MCF 10A (cell line): Measurements from ENCODE around the gene KIF3A. TPM values are rescaled to one million over a fixed set of nuclear protein-coding genes. Genes with fewer than 3 reads are reported as not detected.

Experiments used
- BruUV-seq: library from RNA; stranded (reverse); fragments of 400-500 nt; replicated peaks from 2 replicates; lab custom pipeline; 2021; lab: Mats Ljungman, UMichigan
- CTCF ChIA-PET: fragments of 300-600 bp; sonication (Branson Sonifier 250); formaldehyde crosslinking; extraction: SDS; loops from one replicate; lab custom pipeline; 2021; ENCODE audit warnings: antibody characterized with exemption, inconsistent platforms; lab: Yijun Ruan, JAX
- POLR2A ChIA-PET: fragments of 300-600, 350-650 bp; sonication (Branson Sonifier 250); formaldehyde crosslinking; extraction: SDS; loops from one replicate; lab custom pipeline; 2020; ENCODE audit warnings: antibody characterized with exemption, inconsistent platforms; lab: Yijun Ruan, JAX
- DNase-seq: peaks from one replicate; pipeline ENCODE4 v3.0.0-alpha.2; 2018; ENCODE audit not compliant: unreplicated experiment
- H3K27ac Mint-ChIP-seq: one replicate; pipeline ENCODE4 v1.8.0; 2022; ENCODE audit warnings: mild to moderate bottlenecking, low read depth, mixed read lengths; ENCODE audit not compliant: unreplicated experiment
- H3K27me3 Mint-ChIP-seq: one replicate; pipeline ENCODE4 v1.8.0; 2022; ENCODE audit warnings: mixed read lengths; ENCODE audit not compliant: insufficient read depth, unreplicated experiment
- H3K36me3 Mint-ChIP-seq: one replicate; pipeline ENCODE4 v1.8.0; 2022; ENCODE audit warnings: mild to moderate bottlenecking, moderate library complexity, mixed read lengths; ENCODE audit not compliant: insufficient read depth, unreplicated experiment
- H3K4me1 Mint-ChIP-seq: one replicate; pipeline ENCODE4 v1.8.0; 2022; ENCODE audit warnings: mixed read lengths; ENCODE audit not compliant: insufficient read depth, unreplicated experiment
- H3K4me3 Mint-ChIP-seq: one replicate; pipeline ENCODE4 v1.8.0; 2022; ENCODE audit warnings: mild to moderate bottlenecking, moderate library complexity, mixed read lengths; ENCODE audit not compliant: unreplicated experiment
- H3K9me3 Mint-ChIP-seq: one replicate; pipeline ENCODE4 v1.8.0; 2022; ENCODE audit warnings: mixed read lengths; ENCODE audit not compliant: unreplicated experiment
- intact Hi-C: fragments of 100-400 bp; cut with micrococcal nuclease; formaldehyde crosslinking; loops from 2 replicates; pipeline ENCODE4 v1.14.1; 2022
- total RNA-seq: library from RNA; stranded (reverse); gene quantifications from 2 replicates; pipeline ENCODE4 v1.2.3, GENCODE V29; 2022
- TF ChIP-seq, protein P1 (sequence below): fragments of 200-600 bp; IDR thresholded peaks from one replicate; pipeline ENCODE4 v1.8.0; 2022; ENCODE audit warnings: antibody characterized with exemption, mild to moderate bottlenecking; ENCODE audit not compliant: unreplicated experiment

Gene KIF3A
- total RNA-seq, 1 experiment from 2014 or later = 23.9 TPM

DNA sequence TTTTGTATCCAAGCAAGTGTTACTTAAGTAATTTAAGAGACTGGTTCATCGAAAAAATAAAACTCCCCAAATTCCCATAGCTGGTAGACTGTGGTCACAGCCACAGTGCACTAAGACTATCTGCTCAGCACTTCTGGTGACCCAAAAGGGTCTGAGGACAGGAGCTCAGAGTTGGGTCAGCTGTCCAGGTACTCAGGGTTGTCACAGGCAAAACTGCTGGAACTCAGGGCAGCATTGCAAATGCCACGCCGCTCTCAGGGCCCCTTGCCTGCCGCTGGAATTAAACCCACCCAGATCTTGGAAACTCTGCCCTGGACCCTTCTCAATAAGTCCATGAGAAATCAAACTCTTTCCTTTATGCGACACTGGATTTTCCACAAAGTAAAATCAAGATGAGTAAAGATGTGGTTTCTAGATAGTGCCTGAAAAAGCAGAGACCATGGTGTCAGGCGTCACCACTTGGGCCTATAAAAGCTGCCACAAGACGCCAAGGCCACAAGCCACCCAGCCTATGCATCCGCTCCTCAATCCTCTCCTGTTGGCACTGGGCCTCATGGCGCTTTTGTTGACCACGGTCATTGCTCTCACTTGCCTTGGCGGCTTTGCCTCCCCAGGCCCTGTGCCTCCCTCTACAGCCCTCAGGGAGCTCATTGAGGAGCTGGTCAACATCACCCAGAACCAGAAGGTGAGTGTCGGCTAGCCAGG is 79.5 kb downstream of the KIF3A start, which contains the start of gene IL13:
IL13 (plus strand) TSS at position 498 of the 705 bp plus-strand sequence; CDS start at position 512, 14 bp downstream.
- POLR2A ChIA-PET = interaction anchor here (0.6 to 1.6 kb wide), 2 partner anchors 9 to 95 kb away, joined by 3 to 8 read pairs; no protein-coding TSS in a partner anchor
- no TSS peak for BruUV-seq
- H3K4me1 Mint-ChIP-seq = no peaks in the 10 kb centered on the region

DNA sequence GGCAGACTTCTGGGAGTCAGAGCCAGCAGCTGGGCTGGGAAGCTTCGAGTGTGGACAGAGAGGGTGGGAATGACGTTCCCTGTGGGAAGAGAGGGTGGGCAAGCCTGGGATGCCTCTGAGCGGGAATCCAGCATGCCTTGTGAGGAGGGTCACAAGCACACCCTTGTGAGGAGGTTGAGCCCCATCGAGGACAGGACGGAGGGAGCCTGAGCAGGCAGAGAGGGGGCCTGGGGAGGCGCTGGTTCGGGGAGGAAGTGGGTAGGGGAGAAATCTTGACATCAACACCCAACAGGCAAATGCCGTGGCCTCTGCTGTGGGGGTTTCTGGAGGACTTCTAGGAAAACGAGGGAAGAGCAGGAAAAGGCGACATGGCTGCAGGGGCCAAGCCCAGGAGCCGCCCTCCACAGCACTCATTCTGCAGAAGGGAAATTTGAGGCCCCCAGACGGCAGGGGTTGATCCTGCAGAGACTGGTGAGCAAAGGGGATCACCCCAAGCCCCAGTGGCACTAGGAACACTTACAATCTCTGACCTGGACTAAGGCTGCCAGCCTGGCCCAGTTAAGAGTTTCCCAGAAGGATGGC is 80.5 kb downstream of the KIF3A start:
- POLR2A ChIA-PET = no interaction called here
- H3K27me3 Mint-ChIP-seq = no peaks in the 10 kb centered on the region
- H3K36me3 Mint-ChIP-seq = peaks cover 6% of the 10 kb centered on the region
- DNase-seq = no peak
- no peaks in the 10 kb centered on the region for H3K9me3 Mint-ChIP-seq
- intact Hi-C loops = no loop called here
- H3K4me1 Mint-ChIP-seq = no peaks in the 10 kb centered on the region
- H3K27ac Mint-ChIP-seq = no peak overlapping the region
- TF ChIP-seq, protein P1, sequence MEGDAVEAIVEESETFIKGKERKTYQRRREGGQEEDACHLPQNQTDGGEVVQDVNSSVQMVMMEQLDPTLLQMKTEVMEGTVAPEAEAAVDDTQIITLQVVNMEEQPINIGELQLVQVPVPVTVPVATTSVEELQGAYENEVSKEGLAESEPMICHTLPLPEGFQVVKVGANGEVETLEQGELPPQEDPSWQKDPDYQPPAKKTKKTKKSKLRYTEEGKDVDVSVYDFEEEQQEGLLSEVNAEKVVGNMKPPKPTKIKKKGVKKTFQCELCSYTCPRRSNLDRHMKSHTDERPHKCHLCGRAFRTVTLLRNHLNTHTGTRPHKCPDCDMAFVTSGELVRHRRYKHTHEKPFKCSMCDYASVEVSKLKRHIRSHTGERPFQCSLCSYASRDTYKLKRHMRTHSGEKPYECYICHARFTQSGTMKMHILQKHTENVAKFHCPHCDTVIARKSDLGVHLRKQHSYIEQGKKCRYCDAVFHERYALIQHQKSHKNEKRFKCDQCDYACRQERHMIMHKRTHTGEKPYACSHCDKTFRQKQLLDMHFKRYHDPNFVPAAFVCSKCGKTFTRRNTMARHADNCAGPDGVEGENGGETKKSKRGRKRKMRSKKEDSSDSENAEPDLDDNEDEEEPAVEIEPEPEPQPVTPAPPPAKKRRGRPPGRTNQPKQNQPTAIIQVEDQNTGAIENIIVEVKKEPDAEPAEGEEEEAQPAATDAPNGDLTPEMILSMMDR = no peak
- CTCF ChIA-PET = interaction anchor here (0.6 kb wide), 1 partner anchor 21 kb away, joined by 3 read pairs; no protein-coding TSS in a partner anchor
- no TSS peak for BruUV-seq
- no peak overlapping the region for H3K4me3 Mint-ChIP-seq

More for the DNA sequence above, 79.5 kb downstream of the KIF3A start, which contains the start of gene IL13:
- no peaks in the 10 kb centered on the region for H3K27me3 Mint-ChIP-seq
- CTCF ChIA-PET = interaction anchor here (0.6 to 0.9 kb wide), 3 partner anchors 20 to 32 kb away, joined by 3 to 4 read pairs (median 3); no protein-coding TSS in a partner anchor
- H3K27ac Mint-ChIP-seq = no peak within 1 kb of the TSS
- intact Hi-C loops = no loop called here
- peaks cover 6% of the 10 kb centered on the region for H3K36me3 Mint-ChIP-seq
- DNase-seq = no peak
- H3K9me3 Mint-ChIP-seq = no peaks in the 10 kb centered on the region
- no peak within 1 kb of the TSS for H3K4me3 Mint-ChIP-seq
- TF ChIP-seq, protein P1 = no peak

DNA sequence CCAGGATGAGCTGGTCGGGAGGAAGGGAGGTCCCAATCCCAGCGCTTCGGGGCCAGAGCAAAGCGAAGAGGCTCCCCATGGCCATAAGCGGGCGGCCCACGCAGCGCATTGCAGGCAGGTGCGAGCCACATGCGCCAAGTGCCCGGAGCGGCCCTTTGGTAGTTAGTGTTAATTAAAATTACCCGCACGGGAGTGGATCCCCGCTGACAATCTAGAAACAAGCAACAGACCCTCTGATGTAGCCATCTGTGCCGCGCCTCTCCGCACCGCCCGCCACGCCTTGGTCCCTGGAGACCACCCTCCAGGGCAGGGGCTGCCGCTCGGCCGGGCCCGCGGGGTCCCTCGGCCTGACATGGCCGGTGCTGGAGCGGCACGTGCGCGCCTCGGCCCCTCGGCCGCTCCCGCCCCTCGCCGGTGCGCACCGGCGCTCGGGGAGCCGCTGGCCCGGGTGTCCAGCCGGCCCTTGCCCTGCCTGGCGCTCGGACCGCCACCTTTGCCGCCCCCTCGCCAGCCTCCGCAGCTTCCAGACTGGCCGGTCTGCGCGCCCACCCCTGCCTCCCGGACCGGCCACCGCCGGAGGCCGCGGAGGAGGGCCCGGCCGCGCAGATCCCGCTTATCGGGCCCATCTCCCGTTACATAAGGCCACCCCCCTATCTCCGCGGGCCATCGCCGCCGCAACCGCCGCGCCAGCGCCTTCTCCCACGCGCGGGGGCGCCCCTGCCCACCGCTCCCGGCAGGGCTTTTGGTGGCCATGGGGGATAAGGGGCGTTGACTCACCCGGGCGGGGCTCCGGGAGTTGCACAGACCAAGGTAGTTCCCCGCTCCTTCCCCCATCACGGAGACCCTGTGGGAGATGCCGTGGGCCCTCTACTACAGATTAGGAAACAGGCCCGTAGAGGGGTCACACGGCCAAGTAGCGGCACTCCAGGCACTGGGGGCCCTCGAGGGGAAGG is 81.2 kb downstream of the KIF3A start:
- BruUV-seq = no TSS peak
- ChIA-PET CTCF (no interaction called here), POLR2A (no interaction called here)
- H3K27me3 Mint-ChIP-seq = no peaks in the 10 kb centered on the region
- intact Hi-C loops = no loop called here
- TF ChIP-seq, protein P1 = no peak
- no peak for DNase-seq
- H3K4me1 Mint-ChIP-seq = no peaks in the 10 kb centered on the region
- H3K36me3 Mint-ChIP-seq = peaks cover 6% of the 10 kb centered on the region
- no peak overlapping the region for H3K4me3 Mint-ChIP-seq
- H3K27ac Mint-ChIP-seq = no peak overlapping the region
- H3K9me3 Mint-ChIP-seq = no peaks in the 10 kb centered on the region
